Transverse colon (tissue), 3 donors: ENCODE measurements around the gene TSPAN9.

Source experiments
- EP300 ChIP-seq: sonication (generic); formaldehyde crosslinking; IDR thresholded peaks from one replicate; pipeline ENCODE4 v1.6.1; 2017; ENCODE audit warnings: antibody characterized with exemption, low read depth
- POLR2A ChIP-seq: fragments of 450-650 bp; IDR thresholded peaks from one replicate; pipeline ENCODE4 v1.6.1; 2016; ENCODE audit warnings: antibody characterized with exemption, mild to moderate bottlenecking, moderate library complexity
- TF ChIP-seq, protein P1 (sequence below), 5 experiments: fragments of 200-600 bp in 3 of 5; fragments of 450-650 bp in 2 of 5; sonication (generic) in 3 of 5; IDR thresholded peaks; 1 replicate in 2 of 5; 2 replicates in 3 of 5; pipeline ENCODE4 v1.5.1; 2016 to 2017; ENCODE audit warnings: antibody characterized with exemption in 5 of 5, inconsistent platforms in 3 of 5, mild to moderate bottlenecking in 2 of 5, moderate library complexity in 1 of 5

DNA sequence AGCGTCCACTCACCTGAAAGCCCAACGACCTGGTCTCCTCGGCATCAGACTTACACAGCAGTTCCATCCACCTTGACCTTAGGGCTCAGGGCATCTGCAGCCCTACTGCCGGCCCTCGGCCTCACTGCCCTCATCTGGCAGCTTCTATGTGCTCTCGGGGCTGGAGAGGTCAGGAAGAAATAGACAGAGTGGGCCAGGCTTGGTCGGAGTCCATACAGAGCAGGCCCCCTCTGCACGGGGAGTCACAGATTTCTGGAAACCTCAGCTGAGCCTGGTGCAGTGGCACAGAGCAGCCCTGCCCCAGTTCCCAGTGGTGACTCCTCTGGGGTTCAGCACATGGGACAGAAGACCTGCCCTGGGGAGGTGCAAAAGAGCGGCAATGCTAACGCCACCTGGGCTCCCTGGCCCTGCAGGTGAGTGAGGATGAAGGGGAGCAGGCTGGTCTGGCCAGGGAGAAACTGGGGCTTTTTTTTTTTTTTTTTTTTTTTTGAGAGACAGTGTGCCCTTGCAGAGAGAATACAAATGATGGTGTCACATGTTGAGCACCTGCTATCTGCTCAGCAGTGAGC is 223.7 kb downstream of the TSPAN9 start:
- TF ChIP-seq, protein P1, sequence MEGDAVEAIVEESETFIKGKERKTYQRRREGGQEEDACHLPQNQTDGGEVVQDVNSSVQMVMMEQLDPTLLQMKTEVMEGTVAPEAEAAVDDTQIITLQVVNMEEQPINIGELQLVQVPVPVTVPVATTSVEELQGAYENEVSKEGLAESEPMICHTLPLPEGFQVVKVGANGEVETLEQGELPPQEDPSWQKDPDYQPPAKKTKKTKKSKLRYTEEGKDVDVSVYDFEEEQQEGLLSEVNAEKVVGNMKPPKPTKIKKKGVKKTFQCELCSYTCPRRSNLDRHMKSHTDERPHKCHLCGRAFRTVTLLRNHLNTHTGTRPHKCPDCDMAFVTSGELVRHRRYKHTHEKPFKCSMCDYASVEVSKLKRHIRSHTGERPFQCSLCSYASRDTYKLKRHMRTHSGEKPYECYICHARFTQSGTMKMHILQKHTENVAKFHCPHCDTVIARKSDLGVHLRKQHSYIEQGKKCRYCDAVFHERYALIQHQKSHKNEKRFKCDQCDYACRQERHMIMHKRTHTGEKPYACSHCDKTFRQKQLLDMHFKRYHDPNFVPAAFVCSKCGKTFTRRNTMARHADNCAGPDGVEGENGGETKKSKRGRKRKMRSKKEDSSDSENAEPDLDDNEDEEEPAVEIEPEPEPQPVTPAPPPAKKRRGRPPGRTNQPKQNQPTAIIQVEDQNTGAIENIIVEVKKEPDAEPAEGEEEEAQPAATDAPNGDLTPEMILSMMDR (IDR thresholded peaks at IDR 0.05) = no peak
- TF ChIP-seq EP300 (no peak), POLR2A (no peak)
